Stimulated activated CD8-positive, alpha-beta memory T cell treated with anti-CD3 and anti-CD28 coated beads, Interleukin-4, amount 100 ng/mL, for 48 hours (primary cell): ENCODE results near the gene IL2RG.
A peak's percentile ranks its signal among the peaks of the same experiment; 100 is the strongest.

Source experiments
- DNase-seq: peaks from one replicate; pipeline ENCODE4 v3.0.0-alpha.2; 2020

IL2RG gene

DNA sequence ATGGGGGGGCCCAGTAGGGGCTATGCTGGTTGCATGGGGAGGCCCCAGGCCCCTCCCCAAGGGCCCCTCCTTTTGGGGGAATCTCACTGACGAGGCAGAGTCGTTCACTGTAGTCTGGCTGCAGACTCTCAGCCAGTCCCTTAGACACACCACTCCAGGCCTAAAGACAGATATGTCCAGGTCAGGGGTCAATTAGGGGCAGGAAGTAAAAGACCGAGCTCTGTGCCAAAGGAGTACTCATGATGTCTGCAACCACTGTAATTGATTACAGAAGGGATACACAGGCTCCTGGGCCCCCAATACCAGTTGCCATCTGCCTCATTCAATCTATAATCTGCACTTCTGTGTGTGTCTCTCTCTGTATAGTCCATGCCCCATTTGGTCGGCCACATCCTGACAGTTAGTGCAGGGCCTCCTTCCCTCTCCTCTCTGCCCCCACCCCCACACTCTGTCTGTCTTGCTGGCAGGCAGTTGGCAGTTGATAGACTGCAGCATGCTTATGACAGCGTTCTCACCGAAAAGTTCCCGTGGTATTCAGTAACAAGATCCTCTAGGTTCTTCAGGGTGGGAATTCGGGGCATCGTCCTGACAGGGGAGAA is 3.5 kb downstream of the IL2RG start:
- DNase-seq: peak; percentile 46

DNA sequence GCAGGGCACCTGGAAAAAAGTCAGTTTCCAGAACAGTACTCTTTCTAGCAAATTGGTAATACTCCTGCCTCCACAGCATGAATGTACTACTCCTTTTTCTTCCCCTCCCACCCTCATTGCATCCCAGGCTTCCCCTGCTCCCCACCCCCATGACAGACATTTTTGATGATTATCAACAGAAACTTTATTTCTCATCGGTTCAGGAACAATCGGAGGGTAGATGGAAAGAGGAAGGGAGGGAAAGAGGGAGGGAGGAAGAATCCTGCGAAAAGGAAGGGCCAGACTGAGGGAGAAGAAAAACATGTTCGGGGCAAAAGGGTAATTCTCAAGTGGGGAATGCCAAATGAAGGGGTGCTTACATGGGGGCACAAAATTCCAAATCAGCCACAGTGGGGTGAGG is 4.1 kb downstream of the IL2RG start:
- DNase-seq: no peak

DNA sequence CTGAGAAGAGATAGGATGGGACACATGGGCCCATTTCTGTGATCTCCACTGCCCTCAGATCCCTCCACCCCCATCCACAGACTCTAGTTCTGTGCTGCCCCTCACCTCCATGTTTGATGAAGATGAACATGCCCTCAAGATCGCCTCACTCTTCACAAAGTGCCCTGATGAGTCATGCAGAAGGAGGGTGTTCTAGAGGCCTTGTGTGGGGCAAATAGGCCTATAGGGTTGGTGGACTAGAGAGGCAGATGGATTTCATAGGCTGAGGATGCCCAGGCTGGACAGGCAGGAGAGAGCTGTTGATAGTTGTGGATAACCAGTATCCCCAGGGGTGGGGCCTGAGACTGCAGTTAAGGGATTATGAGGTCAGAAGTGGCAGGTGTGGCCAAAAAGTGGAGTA is 5.0 kb downstream of the IL2RG start, which contains the start of gene CXorf65:
Gene CXorf65 (minus strand): TSS at position 314 of the 400 bp plus-strand sequence. CDS start 184 bp downstream, at position 130.
- DNase-seq: no peak

DNA sequence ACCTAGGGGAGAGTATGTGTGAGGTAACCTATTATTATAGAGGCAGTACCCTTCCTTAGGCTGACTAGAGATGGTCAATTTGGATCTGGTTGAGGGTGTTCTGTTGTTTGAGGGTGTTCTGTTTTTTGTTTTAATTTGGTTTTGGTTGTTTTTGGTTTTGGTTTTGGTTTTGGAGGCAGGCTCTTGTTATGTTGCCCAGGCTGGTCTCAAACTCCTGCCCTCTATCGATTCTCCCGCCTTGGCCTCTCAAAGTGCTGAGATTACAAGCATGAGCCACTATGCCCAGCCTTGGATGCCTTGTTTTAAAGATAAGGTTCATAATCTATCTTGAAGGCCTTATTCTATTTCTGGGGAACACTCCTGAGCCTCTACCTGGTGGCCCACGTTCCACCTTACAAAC is 5.7 kb downstream of the IL2RG start:
- no peak for DNase-seq

DNA sequence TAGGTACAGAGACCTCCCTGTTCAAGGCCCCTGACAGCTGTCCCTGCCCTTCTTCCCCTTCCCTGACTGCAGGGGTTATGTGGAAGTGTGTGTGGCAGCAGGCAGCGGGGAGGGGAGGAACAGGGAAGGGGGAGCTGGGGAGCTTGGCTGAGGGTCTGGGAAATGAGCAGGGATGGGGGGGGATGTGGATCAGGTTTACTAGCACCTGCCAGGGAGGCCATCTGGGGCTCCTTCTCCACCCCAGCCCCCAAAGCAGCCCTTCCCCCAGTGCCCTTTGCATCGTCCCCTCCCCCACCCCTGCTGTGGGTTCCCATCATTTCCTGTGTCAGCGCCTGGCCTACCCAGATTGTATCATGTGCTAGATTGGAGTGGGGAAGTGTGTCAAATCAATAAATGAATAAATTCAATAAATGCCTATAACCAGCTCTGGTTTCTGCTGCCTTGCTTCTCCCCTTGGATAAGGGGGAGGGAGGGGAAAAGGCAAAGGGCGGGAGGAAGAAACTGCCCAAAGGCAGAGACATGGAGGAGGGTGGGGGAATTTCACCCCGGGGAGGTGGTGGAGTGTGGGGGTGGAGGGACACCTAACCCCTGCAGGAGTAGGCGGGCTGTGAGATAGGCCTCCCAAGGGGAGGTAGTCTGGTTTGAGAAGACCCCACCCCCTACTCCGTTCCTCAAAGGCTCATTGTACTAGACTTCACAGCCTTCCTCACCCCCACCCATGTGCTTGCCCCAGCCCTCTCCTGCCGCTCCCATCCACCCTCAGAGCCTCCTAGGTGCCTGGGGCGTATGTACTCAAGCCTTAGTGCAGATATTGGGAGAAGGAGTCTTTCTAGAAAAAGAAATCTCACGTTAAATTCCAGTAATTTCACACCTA is 8.0 kb downstream of the IL2RG start:
- DNase-seq: peak; percentile 67

DNA sequence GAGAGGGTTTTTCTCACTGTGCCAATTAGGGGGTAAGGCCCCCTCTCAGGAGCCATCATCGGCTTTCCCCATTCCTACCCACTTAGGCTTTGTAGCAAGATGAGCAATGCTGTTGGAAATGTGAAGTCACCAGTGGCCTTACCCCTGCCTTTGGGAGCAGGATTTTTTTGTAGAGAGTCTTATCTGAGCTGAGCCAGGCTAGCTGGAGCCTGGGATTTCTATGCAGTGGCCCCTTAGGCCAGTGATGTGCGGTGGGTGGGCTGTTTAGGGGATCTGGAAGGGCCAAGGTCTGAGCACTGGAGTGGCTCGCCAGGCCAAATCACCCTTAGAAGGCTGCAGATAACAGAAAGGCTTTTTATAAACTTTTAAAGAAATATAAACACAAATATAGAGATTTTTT is 9.1 kb downstream of the IL2RG start:
- DNase-seq: no peak

DNA sequence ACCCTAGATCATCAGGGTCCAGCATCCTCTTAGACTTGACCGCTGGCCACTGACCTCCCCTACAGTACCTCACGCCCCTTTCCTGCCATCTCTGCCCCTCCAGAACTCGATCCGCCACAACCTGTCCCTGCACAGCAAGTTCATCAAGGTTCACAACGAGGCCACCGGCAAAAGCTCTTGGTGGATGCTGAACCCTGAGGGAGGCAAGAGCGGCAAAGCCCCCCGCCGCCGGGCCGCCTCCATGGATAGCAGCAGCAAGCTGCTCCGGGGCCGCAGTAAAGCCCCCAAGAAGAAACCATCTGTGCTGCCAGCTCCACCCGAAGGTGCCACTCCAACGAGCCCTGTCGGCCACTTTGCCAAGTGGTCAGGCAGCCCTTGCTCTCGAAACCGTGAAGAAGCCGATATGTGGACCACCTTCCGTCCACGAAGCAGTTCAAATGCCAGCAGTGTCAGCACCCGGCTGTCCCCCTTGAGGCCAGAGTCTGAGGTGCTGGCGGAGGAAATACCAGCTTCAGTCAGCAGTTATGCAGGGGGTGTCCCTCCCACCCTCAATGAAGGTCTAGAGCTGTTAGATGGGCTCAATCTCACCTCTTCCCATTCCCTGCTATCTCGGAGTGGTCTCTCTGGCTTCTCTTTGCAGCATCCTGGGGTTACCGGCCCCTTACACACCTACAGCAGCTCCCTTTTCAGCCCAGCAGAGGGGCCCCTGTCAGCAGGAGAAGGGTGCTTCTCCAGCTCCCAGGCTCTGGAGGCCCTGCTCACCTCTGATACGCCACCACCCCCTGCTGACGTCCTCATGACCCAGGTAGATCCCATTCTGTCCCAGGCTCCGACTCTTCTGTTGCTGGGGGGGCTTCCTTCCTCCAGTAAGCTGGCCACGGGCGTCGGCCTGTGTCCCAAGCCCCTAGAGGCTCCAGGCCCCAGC is 10.5 kb downstream of the IL2RG start:
- DNase-seq: no peak

DNA sequence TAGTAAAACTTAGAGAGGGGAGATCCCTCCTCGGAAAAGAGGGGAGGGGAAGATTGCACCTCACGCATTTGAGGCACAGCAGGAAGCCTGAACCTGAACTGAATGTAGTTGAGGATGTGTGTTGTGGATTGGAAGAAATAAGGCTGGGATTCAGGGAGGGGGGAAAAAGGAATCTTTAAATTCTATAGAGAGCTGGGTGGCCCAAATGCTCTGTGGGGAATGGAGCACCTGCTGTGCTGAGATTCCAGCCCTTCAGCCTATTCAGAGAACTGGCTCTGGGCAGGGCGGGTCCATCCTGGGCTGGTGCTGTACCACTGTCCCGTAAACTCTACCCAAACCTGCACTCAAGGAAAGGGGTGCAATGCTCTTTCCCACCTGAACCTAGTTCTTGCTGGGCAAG is 11.6 kb downstream of the IL2RG start:
- no peak for DNase-seq

DNA sequence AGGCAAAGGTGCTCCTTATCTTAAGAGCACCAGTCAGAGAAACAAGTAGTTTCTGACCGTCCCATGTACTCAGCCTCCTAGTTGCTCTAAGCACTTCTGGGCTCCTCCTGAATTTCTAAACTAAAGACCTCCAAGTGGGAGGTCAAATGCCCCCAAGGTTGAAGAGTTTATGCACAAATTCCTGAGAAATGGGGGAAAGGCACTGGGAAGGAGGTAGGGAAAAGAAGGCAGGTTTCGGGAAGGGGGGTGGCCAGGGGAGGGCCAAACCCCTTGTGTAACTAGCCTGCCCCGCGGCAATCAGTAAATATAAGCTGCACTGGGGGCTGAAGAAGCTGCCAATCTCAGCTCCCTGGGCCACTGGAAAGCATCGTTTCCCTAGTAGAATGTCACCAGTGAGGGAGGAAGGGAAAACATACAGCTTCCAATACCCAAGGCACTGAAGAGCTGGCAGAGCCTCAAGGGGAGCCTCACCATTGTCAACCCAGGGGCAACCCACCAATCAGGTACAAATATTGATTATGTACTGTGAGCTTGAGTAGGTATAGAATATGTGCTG is 12.3 kb downstream of the IL2RG start:
- DNase-seq: no peak

DNA sequence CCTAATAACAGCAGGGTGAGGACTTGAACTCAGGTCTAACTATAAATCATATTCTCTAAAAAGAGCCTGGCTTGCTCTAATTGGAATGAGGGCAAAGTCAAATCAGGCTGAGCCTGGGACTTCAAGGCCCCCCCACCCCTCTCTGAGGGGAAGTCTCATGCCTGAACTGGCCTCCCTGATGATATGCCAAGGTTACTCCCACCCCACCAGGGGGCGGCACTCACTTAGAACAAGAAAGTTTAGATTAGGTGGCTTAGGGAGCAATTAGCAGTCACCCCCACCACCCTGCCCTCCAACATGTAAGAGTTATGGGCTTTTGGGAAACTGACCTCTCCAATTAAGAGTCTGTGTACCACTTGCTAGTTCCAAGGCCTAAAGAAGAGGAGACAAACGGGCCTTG is 13.1 kb downstream of the IL2RG start:
- DNase-seq: peak; percentile 75

DNA sequence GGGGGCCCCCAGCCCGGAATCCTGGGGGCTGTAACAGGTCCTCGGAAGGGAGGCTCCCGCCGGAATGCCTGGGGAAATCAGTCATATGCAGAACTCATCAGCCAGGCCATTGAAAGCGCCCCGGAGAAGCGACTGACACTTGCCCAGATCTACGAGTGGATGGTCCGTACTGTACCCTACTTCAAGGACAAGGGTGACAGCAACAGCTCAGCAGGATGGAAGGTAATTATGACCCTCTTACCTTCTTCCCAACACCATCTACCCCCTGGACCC is 14.7 kb downstream of the IL2RG start:
- no peak for DNase-seq

DNA sequence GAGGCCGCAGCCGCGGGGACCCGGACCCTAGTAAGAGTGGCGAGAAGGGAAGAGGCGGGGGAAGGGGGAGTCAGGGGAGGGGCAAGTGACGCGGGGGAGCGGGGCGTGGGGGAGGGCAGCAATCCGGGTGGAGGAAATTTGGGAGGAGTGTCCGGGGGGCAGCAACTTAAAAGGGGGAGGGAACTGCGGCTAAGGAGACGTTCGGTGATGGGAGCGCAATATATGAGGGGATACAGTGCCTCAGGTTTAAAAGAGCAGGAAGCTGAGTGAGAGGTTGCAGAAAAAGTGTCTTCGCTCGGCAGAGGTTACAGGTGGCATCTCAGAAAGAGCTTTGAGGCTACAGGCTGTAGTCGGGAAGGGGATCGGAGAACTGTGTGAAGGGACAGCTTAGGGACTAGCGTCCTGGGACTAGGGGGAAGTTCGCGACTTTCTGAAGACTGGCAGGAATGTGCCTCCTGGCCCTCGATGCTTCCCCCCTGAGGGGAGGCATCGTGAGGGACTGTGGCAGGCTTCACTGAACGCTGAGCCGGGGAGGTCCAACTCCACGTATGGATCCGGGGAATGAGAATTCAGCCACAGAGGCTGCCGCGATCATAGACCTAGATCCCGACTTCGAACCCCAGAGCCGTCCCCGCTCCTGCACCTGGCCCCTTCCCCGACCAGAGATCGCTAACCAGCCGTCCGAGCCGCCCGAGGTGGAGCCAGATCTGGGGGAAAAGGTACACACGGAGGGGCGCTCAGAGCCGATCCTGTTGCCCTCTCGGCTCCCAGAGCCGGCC is 15.2 kb downstream of the IL2RG start:
- DNase-seq: no peak

DNA sequence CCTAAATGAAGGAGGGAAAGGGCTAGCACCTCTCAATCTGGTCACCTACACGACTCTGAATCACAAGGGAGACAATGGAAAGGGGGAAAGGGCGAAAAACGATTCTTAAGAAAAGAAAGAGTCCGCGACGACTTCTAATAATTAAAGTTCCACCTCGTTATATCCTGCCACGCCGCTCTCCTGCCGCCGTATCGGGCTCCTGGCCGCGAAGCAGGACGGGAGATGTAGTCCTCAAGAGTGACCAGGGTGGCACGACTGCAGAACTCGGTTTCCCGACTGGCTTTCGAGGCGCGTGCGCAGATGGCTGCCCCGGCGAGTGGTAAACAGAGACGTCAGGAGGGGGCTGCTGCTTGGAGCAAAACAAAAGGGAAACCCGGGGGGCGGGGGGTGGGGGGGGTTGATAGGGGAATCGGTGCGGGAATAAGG is 15.8 kb downstream of the IL2RG start, which contains the start of gene FOXO4:
Gene FOXO4 (plus strand): TSS at position 297 of the 426 bp plus-strand sequence. CDS start 678 bp downstream, outside the sequence.
- DNase-seq: peak; percentile 88

DNA sequence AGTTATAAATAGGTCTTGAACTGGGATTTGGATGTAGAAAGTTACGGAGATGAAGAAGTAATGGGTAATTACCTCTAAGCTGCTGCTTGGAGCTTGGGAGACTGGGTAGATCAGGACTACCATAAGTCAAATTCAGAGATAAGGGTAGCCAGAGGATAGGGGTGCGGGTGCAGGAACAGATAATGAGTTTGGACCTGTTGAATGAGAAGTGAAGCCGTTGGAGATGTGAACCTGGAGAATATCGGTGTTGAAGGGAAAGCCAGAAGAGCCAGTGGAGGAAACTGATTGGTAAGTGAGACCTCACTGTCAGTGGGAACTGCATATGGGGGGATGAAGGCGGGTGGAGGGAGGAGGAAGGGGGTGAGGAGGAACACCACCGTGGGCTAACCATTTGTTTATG is 16.3 kb downstream of the IL2RG start:
- no peak for DNase-seq

DNA sequence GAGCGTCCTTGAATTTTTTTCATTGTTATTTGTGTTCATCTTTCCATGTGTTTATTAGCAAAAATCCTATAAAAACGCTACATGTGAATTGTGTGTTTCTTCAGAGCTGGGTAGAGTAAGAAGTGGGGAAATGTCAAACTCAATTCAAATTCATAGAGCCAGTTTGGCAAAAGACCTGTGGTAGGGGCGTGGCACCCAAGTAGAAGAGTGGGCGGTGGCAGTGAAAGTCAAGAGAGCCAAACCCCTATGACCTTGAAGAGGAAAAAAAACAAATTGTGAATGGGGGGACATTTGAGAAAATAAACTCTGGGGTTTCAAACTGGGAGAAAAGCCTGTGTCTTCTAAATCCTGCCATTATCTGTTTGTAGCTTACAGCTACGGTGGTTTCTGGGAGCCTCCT is 20.1 kb downstream of the IL2RG start:
- DNase-seq: no peak

DNA sequence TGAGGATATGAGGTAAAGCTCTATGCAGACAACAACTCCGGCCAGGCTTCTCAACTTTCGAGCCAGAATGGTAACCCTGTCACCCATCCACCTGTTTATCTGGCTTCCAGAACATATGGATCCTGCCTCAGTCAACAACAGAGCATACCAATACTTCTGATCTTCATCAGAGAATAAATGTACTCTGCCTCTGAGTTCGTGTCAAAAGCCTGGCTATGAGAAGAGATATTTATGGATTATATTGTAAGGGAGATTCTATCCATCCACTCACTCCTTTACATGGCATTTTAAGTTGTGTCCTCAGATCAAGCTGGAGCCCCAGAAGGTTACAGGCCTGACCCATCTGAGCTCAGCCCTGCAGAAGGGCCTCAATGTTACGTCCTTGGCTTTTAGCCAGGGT is 25.5 kb downstream of the IL2RG start:
- no peak for DNase-seq

DNA sequence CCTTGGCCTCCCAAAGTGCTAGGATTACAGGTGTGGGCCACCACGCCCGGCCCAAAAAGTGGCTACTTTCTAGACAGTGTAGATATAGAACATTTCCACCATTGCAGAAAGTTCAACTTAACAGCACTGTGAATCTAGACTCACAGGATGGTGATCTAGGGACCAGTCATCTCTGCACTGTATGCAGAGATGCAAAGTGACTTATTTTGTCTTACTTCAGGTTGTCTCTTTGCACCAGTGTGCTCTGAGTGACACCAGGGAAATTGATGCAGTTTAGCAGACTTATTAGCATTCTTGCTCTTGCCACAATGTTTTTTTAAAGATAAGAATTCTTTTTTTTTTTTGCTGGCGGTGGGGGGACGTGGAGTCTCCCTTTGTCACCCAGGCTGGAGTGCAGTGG is 28.6 kb downstream of the IL2RG start:
- no peak for DNase-seq

DNA sequence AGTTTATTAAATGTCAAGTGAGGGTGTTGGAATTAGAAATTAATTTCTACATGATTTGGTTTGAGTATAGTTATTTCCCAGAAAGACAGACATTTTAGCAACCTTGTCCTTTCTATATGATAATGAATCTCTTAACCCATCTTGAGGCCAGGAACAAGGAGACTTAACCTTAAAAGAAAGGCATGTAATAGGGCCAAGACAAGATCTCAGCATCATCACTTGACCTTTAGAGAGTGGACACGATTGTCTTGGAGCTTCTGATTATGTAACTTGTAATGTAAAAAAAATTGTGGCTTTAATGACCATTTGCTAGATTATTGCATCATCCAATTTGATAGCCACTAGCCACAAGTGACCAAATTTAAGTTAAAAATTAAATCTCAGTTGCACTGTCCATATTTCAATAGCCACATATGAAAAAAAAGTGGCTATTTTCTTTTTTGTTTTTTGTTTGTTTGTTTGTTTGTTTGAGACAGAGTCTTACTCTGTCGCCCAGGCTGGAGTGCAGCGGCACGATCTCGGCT is 29.2 kb downstream of the IL2RG start:
- no peak for DNase-seq

DNA sequence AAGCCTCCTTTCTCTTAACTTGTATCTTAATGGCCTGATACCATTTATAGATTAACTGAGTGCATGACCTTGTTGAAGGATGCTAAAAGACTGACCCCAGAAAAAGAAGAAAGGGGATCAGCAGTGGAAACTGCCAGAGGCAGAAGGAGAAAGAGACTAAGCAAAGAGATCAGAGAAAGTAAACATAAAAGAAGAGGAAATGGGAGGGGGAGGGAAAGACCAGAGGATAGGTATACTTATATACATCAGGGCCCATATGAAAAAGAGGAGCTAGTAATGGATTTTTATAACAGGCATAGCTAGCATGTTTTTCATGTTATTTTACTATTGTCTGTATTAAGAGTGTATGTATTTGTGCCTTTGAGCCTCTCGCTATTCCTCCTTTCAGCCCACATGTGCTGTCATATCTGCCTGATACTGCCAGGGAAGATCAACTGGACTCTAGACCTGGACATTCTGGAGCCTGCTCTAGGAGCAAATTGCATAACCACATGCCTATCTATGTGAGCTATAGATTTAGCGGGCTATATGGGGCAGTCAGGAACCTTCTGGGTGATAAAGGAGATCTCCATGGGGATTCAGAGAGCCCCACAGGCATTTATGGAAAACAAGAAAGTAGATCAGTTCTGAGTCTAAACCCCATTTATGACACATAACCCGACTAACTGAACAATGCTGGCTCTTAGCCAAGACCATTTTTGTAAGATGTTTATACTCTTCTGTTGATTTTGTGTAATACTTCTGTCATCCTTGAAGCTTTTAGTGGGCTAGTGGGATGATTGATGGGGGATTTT is 29.9 kb downstream of the IL2RG start:
- no peak for DNase-seq

DNA sequence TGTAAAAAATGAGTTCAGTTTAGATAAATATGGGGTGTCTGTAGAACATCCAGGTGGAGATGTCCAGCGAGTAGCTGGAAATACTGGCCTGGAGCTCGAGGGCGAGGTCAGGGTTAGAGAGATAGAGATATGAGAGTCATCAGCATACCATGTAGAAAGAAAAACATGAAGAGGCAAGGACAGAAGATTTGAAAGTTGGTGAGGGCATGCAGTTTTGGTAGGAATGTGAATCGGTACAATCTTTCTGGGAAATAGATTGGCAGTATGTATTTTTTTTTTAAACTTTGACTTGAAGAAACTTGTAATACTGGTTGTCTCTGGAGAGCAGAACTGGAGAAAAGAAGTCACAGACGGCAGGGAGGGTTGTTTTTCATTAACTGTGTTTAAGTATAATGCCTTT is 40.8 kb downstream of the IL2RG start:
- no peak for DNase-seq
